GDM1 (cell line): ENCODE measurements around the gene IFIT3.
"Not testable (repeated sequence)": the region's sequence is repeated elsewhere in the genome, so short reads cannot be mapped to it uniquely, and the experiment has no call there.

ENCODE experiments used
- DNase-seq: peaks from one replicate; lab custom pipeline; 2025; lab: John Stamatoyannopoulos, UW

The IFIT3 gene

GRCh38 chr10:89304026-89304425, 23.8 kb upstream of the IFIT3 start:
- DNase-seq, result no peak

GRCh38 chr10:89304446-89304845, 23.4 kb upstream of the IFIT3 start:
- DNase-seq, result no peak

GRCh38 chr10:89304925-89305324, 22.9 kb upstream of the IFIT3 start:
- no peak for DNase-seq

DNA sequence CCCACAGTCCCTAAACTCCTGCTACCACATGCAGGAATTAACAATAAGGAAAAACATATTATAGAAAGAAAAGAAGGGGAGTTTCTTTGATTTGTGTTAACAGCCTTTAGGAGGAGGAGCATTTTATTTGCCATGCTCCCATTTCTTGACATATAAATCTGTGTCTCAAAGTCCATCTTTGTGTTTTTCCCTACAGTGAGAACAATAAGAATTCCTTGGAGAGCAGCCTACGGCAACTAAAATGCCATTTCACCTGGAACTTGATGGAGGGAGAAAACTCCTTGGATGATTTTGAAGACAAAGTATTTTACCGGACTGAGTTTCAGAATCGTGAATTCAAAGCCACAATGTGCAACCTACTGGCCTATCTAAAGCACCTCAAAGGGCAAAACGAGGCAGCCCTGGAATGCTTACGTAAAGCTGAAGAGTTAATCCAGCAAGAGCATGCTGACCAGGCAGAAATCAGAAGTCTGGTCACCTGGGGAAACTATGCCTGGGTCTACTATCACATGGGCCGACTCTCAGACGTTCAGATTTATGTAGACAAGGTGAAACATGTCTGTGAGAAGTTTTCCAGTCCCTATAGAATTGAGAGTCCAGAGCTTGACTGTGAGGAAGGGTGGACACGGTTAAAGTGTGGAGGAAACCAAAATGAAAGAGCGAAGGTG, 21.9 kb upstream of the IFIT3 start:
- DNase-seq, result no peak

- DNase-seq, result no peak
These were observed 21.1 kb upstream of the IFIT3 start for GRCh38 chr10:89306434-89307268.

- no peak for DNase-seq
These were observed 20.6 kb upstream of the IFIT3 start for GRCh38 chr10:89307269-89307577.

- no peak for DNase-seq
These were observed 19.5 kb upstream of the IFIT3 start for GRCh38 chr10:89308266-89308665.

GRCh38 chr10:89308736-89309135, 19.1 kb upstream of the IFIT3 start:
- no peak for DNase-seq

DNA sequence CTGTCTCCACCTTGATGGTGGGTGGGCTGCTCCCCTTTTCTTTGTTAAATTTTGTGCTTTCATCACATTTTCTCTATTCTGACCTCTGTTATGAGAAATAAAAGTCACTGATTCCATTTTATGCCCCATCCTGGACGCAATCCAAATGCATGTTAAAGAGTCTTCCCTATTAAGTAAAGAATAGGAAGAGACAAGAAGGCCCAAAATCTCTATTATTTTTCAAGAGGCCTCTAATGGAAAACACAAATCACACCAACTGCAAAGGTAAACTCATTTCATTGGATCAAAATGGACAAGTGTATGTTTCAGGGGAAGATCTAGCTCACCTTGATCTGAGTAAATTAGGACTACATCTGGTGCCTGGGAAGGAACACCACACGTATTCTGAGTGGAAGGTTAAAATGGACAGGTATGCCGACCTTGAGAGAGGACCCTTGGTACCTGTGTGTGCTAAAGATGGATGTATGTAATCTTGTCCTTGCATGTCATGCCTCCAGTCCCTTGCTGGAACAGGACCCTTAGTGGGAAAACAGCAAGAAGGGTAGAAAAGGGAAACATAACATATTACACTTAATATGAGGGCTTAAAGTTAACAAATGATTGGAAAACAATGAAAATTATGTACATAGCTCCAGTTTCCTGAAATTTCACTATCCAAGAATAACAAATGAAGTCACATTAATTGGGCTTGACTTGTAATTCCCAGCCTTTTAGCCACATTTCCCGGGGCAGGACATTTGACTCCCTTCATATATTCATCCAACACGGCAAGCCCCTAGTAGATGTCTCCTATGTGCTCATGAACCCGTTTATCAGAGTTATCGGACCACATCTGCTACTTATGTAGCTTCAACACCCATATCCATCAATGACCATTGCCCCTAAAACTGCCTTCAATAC, 18.4 kb upstream of the IFIT3 start:
- DNase-seq, result no peak

DNA sequence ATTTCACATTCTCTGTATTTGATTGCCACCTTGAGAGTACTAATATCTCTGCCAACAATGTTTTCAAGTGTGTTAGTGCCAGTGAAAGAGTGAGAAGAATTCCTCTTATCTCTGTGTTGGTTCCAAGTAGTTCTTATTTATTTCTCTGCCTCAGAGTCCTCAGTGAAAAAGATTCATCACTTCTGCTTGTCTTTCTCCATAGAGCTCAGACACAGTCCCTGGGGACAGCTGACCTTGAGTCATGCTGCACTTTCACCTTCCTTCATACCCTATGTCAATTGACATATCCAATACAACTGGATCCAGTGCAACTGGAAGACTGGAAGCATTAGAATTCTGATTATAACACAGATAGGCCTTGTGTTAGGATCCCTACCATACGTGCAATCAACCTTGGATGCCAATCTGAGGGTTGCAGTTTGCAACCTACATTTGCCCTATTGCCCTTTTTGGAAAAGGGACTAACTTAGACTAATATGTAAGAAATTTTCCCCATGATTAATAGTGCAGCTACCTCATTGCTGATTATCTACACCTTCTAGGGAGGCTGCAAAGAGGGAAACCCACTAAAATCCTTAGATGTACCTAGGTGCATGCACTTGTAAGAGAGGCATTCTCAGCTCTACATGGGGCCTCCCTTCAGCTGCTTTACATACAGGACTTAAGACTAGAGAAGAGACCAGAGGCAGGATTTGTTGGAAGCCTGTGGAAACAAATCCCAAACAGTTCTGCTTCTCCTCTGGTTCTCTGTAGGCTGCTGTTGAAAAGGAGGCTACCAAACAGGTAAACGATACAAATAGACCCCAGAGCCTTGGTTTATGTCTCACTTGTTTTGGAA, 17.5 kb upstream of the IFIT3 start:
- no peak for DNase-seq

- no peak for DNase-seq
These were observed 14.8 kb upstream of the IFIT3 start for GRCh38 chr10:89312973-89313372.

- no peak for DNase-seq
These were observed 13.1 kb upstream of the IFIT3 start for GRCh38 chr10:89314676-89315075.

DNA sequence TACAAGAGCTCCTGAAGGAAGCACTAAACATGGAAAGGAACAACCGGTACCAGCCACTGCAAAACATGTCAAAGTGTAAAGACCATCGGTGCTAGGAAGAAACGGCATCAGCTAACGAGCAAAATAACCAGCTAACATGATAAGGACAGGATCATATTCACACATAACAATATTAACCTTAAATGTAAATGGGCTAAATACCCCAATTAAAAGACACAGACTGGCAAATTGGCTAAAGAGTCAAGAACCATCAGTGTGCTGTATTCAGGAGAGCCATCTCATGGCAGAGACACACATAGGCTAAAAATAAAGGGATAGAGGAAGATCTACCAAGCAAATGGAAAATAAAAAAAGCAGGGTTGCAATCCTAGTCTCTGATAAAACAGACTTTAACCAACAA, 9.8 kb upstream of the IFIT3 start:
- DNase-seq, result not testable (repeated sequence)

DNA sequence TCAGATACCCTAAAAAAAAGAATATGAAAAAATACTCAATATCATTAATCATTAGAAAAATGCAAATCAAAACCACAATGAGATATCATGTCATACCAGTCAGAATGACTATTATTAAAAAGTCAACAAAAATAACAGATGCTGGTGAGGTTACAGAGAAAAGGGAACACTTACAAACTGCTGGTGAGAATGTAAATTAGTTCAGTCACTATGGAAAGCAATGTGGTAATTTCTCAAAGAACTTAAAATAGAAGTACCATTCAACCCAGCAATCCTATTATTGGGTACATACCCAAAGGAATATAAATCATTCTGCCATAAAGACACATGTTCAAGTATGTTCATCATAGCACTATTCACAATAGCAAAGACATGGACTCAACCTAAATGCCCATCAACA, 2.7 kb upstream of the IFIT3 start:
- not testable (repeated sequence) for DNase-seq

DNA sequence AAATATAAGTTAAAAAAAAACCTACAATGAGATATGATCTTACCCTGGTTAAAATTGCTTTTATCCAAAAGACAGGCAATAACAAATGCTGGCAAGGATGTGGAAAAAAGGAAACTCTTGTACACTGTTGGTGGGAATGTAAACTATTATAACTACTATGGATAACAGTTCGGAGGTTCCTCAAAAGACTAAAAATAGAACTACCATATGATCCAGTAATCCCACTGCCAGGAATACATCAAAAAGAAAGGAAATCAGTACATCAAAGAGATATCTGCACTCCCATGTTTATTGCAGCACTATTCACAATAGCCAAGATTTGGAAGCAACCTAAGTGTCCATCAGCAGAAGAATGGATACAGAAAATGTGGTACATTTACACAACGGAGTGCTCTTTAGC, 1.9 kb upstream of the IFIT3 start:
- not testable (repeated sequence) for DNase-seq

- DNase-seq, result no peak
These were observed 1.4 kb downstream of the IFIT3 start for GRCh38 chr10:89329151-89329550.

- not testable (repeated sequence) for DNase-seq
These were observed 2.2 kb downstream of the IFIT3 start for GRCh38 chr10:89330014-89330413.

DNA sequence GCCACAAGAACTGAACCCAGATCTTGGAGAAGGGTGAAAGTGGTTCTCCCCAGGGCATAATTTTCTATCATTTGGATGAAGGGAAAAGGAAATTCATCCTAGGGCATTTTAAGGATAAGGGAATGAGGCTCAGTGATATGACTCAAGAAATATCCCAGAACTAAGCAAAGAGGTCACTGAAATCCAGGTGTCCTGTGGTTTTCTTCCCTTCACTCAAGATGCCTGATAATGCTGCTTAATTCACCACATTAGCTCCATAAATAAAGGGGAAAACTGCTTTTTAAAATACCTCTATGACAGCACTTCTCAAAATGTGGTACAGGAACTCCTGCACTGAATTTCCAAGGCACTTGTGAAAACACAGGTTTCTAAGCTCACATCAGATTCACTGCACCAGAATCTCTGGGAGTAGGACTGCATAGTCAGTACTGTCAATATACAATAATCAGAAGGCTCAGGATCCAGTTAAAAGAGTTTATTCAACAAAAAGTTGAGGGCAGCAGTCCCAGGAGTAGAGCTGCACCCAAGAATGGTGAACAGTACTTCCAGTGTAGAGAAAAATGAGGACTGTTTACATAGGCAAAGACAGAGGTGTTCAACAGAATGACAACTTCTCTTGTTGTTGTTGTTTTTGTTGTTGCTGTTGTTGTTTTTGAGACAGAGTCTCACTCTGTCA, 2.9 kb downstream of the IFIT3 start:
- DNase-seq, result no peak

- not testable (repeated sequence) for DNase-seq
These were observed 3.8 kb downstream of the IFIT3 start for GRCh38 chr10:89331487-89332122.

- no peak for DNase-seq
These were observed 4.4 kb downstream of the IFIT3 start for GRCh38 chr10:89332123-89332633.
